GM19238 (cell line): ENCODE results near the gene TNFRSF14.

ENCODE experiments used
- DNase-seq: peaks from one replicate; pipeline ENCODE4 v3.0.0; 2011; ENCODE audit warnings: low spot score; ENCODE audit not compliant: insufficient read length

The TNFRSF14 gene

DNA sequence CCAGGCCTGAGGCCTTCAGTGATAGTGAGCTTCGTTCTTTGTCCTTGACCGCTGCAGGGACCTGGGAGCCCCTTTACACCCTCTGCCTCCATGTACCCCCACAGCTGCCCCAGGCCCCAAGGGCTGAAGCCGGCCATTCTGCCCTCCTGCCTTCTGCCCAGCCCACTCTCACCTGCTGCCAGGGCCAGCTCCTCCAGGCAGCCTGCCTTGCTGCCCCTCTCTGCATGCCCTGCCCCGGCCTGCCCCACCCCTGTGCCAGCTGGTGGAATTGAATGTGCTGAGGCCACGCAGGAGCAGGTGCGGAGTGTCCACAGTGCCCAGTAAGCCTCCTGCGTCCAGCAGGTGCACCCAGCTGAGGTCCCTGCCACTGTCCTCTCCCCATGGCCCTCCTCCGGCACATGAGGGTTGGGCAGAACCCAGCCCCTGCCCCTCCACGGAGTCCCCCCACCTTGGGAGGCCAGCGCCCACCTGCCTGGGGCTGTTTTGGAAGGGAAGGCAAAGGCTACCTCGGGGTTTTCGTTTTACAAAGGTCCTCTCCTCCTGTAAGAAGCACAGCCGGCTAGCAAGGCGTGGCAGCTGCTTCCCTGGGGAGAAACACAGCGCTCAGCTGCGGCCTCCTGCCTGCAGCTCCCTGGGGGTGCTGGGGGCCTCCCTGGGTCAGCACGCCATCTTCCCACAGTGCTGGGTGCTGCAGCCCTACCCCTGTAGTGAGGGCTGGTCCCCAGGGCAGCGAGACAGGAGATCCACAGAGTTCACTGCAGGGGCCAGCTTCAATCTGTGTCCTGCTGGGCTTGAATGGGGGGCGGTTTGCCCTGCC, 55.7 kb downstream of the TNFRSF14 start:
- no peak for DNase-seq

DNA sequence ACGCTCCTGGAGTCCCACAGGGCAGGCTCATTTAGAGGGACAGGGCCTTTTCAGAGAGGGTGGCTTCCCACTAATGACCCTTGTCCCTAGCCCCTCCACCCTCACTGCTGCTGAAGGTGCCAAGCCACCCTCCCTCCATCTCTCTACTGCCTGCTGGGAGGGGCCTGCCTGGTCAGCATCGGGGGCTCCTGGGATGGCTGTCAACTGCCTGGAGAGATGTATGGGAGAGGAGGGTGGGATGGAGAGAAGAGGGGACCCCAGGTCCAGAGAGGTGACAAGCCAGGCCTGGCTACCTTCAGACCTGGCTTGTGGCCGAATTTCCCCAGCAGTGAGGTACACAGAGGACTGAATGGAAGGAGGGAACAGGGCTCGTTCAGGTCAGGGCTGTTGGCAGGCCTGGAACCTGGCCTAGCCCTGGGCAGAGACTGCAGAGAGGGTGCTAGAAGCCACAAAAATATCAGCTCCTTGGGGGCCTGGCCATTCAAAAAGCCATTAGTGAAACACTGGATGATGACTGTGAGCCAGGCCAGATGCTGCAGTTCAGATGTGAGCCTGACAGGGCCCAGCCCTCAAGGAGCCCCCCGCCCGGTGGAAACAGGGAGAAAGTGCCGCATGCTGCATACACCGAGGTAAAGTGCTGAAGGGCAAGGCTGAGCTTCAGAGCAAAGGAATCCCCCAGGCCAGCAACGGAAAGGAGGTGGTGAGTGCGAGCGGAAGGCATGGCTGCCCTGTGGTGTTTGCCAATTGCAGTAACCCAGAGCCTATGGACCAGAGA, 56.6 kb downstream of the TNFRSF14 start:
- no peak for DNase-seq
